Skeletal muscle satellite cell (primary cell): ENCODE results near the gene SDF4.

Experiments
- H3K27me3 ChIP-seq: 2 replicates; pipeline ENCODE4 v1.7.0; 2013; ENCODE audit warnings: low read length; ENCODE audit not compliant: control insufficient read depth, insufficient read depth
- H3K36me3 ChIP-seq: 2 replicates; pipeline ENCODE4 v1.7.0; 2013; ENCODE audit warnings: mild to moderate bottlenecking, control low read depth, low read length; ENCODE audit not compliant: insufficient read depth
- H3K4me1 ChIP-seq: 2 replicates; pipeline ENCODE4 v1.7.0; 2013; ENCODE audit warnings: low read length; ENCODE audit not compliant: control insufficient read depth, insufficient read depth
- H3K4me2 ChIP-seq: 2 replicates; pipeline ENCODE4 v1.7.0; 2013; ENCODE audit warnings: mild to moderate bottlenecking, low read length
- H3K4me3 ChIP-seq: 2 replicates; pipeline ENCODE4 v1.7.0; 2013; ENCODE audit warnings: low read length
- H3K9ac ChIP-seq: 2 replicates; pipeline ENCODE4 v1.7.0; 2013; ENCODE audit warnings: mild to moderate bottlenecking, low read depth, low read length, moderate library complexity
- H3K9me3 ChIP-seq: replicated peaks from 2 replicates; pipeline ENCODE4 v1.7.0; 2013; ENCODE audit warnings: mild to moderate bottlenecking, control low read depth, low read length

The SDF4 gene

GRCh38 chr1:1173061-1173792, 58.6 kb downstream of the SDF4 start:
- Histone ChIP-seq H3K36me3 (no peaks in the 10 kb centered on the region), H3K9me3 (no peaks in the 10 kb centered on the region), H3K27me3 (peaks cover 63% of the 10 kb centered on the region), H3K4me2 (no peak overlapping the region), H3K4me3 (no peak overlapping the region), H3K4me1 (no peaks in the 10 kb centered on the region), H3K9ac (no peak overlapping the region)

- Histone ChIP-seq H3K36me3 (no peaks in the 10 kb centered on the region), H3K9ac (no peak overlapping the region), H3K27me3 (peaks cover 52% of the 10 kb centered on the region), H3K9me3 (no peaks in the 10 kb centered on the region), H3K4me1 (no peaks in the 10 kb centered on the region), H3K4me2 (no peak overlapping the region), H3K4me3 (no peak overlapping the region)
These were observed 60.1 kb downstream of the SDF4 start for GRCh38 chr1:1171546-1172340.

GRCh38 chr1:1171161-1171545, 60.6 kb downstream of the SDF4 start:
- Histone ChIP-seq H3K4me1 (no peaks in the 10 kb centered on the region), H3K9ac (no peak overlapping the region), H3K4me3 (no peak overlapping the region), H3K9me3 (no peaks in the 10 kb centered on the region), H3K36me3 (no peaks in the 10 kb centered on the region), H3K4me2 (no peak overlapping the region), H3K27me3 (peaks cover 47% of the 10 kb centered on the region)

- Histone ChIP-seq H3K27me3 (peaks cover 51% of the 10 kb centered on the region), H3K4me2 (no peak overlapping the region), H3K36me3 (no peaks in the 10 kb centered on the region), H3K9ac (no peak overlapping the region), H3K4me1 (no peaks in the 10 kb centered on the region), H3K9me3 (no peaks in the 10 kb centered on the region), H3K4me3 (no peak overlapping the region)
These were observed 61.3 kb downstream of the SDF4 start for GRCh38 chr1:1170215-1171091.

GRCh38 chr1:1169429-1170214, 62.2 kb downstream of the SDF4 start:
- Histone ChIP-seq H3K4me3 (no peak overlapping the region), H3K9me3 (no peaks in the 10 kb centered on the region), H3K9ac (no peak overlapping the region), H3K27me3 (peaks cover 51% of the 10 kb centered on the region), H3K4me2 (no peak overlapping the region), H3K36me3 (no peaks in the 10 kb centered on the region), H3K4me1 (no peaks in the 10 kb centered on the region)

- no peak overlapping the region for H3K4me3 ChIP-seq
- H3K9me3 ChIP-seq, result no peaks in the 10 kb centered on the region
- peaks cover 42% of the 10 kb centered on the region for H3K27me3 ChIP-seq
- no peak overlapping the region for H3K9ac ChIP-seq
- no peak overlapping the region for H3K4me2 ChIP-seq
- H3K36me3 ChIP-seq, result no peaks in the 10 kb centered on the region
- H3K4me1 ChIP-seq, result no peaks in the 10 kb centered on the region
These were observed 63.1 kb downstream of the SDF4 start for GRCh38 chr1:1168451-1169411.

- H3K4me1 ChIP-seq, result no peaks in the 10 kb centered on the region
These were observed 63.9 kb downstream of the SDF4 start for GRCh38 chr1:1167841-1168450.

GRCh38 chr1:1167398-1167821, 64.4 kb downstream of the SDF4 start:
- Histone ChIP-seq H3K9ac (no peak overlapping the region), H3K4me2 (no peak overlapping the region), H3K4me3 (no peak overlapping the region), H3K27me3 (peaks cover 33% of the 10 kb centered on the region), H3K9me3 (no peaks in the 10 kb centered on the region), H3K36me3 (no peaks in the 10 kb centered on the region), H3K4me1 (no peaks in the 10 kb centered on the region)

More at GRCh38 chr1:1167841-1168450, 63.9 kb downstream of the SDF4 start:
- H3K4me3 ChIP-seq, result no peak overlapping the region
- H3K4me2 ChIP-seq, result no peak overlapping the region
- H3K9ac ChIP-seq, result no peak overlapping the region
- H3K9me3 ChIP-seq, result no peaks in the 10 kb centered on the region
- H3K36me3 ChIP-seq, result no peaks in the 10 kb centered on the region
- peaks cover 35% of the 10 kb centered on the region for H3K27me3 ChIP-seq
